HepG2 (cell line): ENCODE results near the gene PFAS. TPM values are rescaled to one million over a fixed set of nuclear protein-coding genes. Genes with fewer than 3 reads are reported as not detected.

Experiments
- ARNT2 ChIP-seq: sonication (generic); formaldehyde crosslinking; IDR thresholded peaks from 2 replicates; pipeline ENCODE4 v1.8.0; 2022; ENCODE audit warnings: mild to moderate bottlenecking, low read depth, missing genetic modification reagents, moderate library complexity
- ATF7 ChIP-seq, 2 experiments: fragments of 450-650 bp in 1 of 2; sonication (generic) in 1 of 2; formaldehyde crosslinking in 1 of 2; IDR thresholded peaks; 2 replicates each; pipeline versions ENCODE4 v1.4.0 to v1.6.1; 2016 to 2020; ENCODE audit warnings: antibody characterized with exemption in 1 of 2, mild to moderate bottlenecking in 1 of 2, missing genetic modification reagents in 1 of 2
- FOXA1 ChIP-seq, 2 experiments: fragments of 450-650 bp in 1 of 2; sonication (generic) in 1 of 2; formaldehyde crosslinking in 1 of 2; IDR thresholded peaks; 2 replicates each; pipeline versions ENCODE4 v1.4.0 to v1.6.1; 2016 to 2020; ENCODE audit warnings: missing genetic modification reagents in 1 of 2
- GATAD2A ChIP-seq: IDR thresholded peaks from 2 replicates; pipeline ENCODE4 v1.6.1; 2016
- HDAC1 ChIP-seq: sonication (generic); formaldehyde crosslinking; IDR thresholded peaks from 2 replicates; pipeline ENCODE4 v1.5.1; 2020; ENCODE audit warnings: mild to moderate bottlenecking, missing genetic modification reagents
- HMG20A ChIP-seq: IDR thresholded peaks from 2 replicates; pipeline ENCODE4 v1.6.1; 2016; ENCODE audit warnings: borderline replicate concordance
- HOXA7 ChIP-seq: sonication (generic); formaldehyde crosslinking; IDR thresholded peaks from 2 replicates; pipeline ENCODE4 v1.8.1; 2022; ENCODE audit warnings: mild to moderate bottlenecking, missing genetic modification reagents, moderate library complexity
- IKZF4 ChIP-seq: sonication (generic); formaldehyde crosslinking; IDR thresholded peaks from 2 replicates; pipeline ENCODE4 v1.5.1; 2020; ENCODE audit warnings: borderline replicate concordance, mild to moderate bottlenecking, low read depth, missing genetic modification reagents; ENCODE audit errors: not compliant biosample characterization
- KDM2A ChIP-seq: sonication (generic); formaldehyde crosslinking; IDR thresholded peaks from 2 replicates; pipeline ENCODE4 v1.4.0; 2020; ENCODE audit warnings: low read depth, missing genetic modification reagents, borderline replicate concordance
- PAF1 ChIP-seq: IDR thresholded peaks from 2 replicates; pipeline ENCODE4 v1.6.1; 2016; ENCODE audit warnings: missing genetic modification reagents, missing compliant biosample characterization
- PHF21A ChIP-seq: sonication (generic); formaldehyde crosslinking; IDR thresholded peaks from 2 replicates; pipeline ENCODE4 v1.5.0; 2020; ENCODE audit warnings: mild to moderate bottlenecking, missing genetic modification reagents
- SKI ChIP-seq: fragments of 450-650 bp; IDR thresholded peaks from one replicate; pipeline ENCODE4 v1.6.1; 2018; ENCODE audit warnings: mild to moderate bottlenecking; ENCODE audit not compliant: partially characterized antibody
- SSRP1 ChIP-seq: IDR thresholded peaks from 2 replicates; pipeline ENCODE4 v1.6.1; 2016; ENCODE audit warnings: control low read depth
- TMF1 ChIP-seq: sonication (generic); formaldehyde crosslinking; IDR thresholded peaks from 2 replicates; pipeline ENCODE4 v1.8.1; 2022; ENCODE audit warnings: low read depth, missing genetic modification reagents
- ZFP1 ChIP-seq: IDR thresholded peaks from 2 replicates; pipeline ENCODE4 v1.6.1; 2016
- ZKSCAN5 ChIP-seq: sonication (generic); formaldehyde crosslinking; IDR thresholded peaks from 2 replicates; pipeline ENCODE4 v1.5.1; 2020; ENCODE audit warnings: mild to moderate bottlenecking, missing genetic modification reagents
- ZMAT3 ChIP-seq: sonication (generic); formaldehyde crosslinking; conservative IDR thresholded peaks from 2 replicates; pipeline ENCODE4 v1.7.0; 2021; ENCODE audit warnings: missing genetic modification reagents
- ZMYM4 ChIP-seq: sonication (generic); formaldehyde crosslinking; IDR thresholded peaks from 2 replicates; pipeline ENCODE4 v1.8.1; 2023; ENCODE audit warnings: mild to moderate bottlenecking, missing genetic modification reagents
- ZNF317 ChIP-seq: sonication (generic); formaldehyde crosslinking; IDR thresholded peaks from 2 replicates; pipeline ENCODE4 v1.5.0; 2020; ENCODE audit warnings: mild to moderate bottlenecking, missing genetic modification reagents
- ZNF333 ChIP-seq: sonication (generic); formaldehyde crosslinking; IDR thresholded peaks from 2 replicates; pipeline ENCODE4 v1.4.0; 2020; ENCODE audit warnings: mild to moderate bottlenecking, missing genetic modification reagents, borderline replicate concordance
- ZNF564 ChIP-seq: sonication (generic); formaldehyde crosslinking; IDR thresholded peaks from 2 replicates; pipeline ENCODE4 v1.8.1; 2023; ENCODE audit warnings: mild to moderate bottlenecking, missing genetic modification reagents
- ZNF576 ChIP-seq: sonication (generic); formaldehyde crosslinking; IDR thresholded peaks from 2 replicates; pipeline ENCODE4 v1.4.0; 2020; ENCODE audit warnings: mild to moderate bottlenecking, missing genetic modification reagents
- ZNF589 ChIP-seq: sonication (generic); formaldehyde crosslinking; conservative IDR thresholded peaks from 2 replicates; pipeline ENCODE4 v1.8.0; 2022; ENCODE audit warnings: mild to moderate bottlenecking, moderate library complexity, missing genetic modification reagents
- ZNF75D ChIP-seq: sonication (generic); formaldehyde crosslinking; IDR thresholded peaks from 2 replicates; pipeline ENCODE4 v1.8.1; 2023; ENCODE audit warnings: missing genetic modification reagents, mild to moderate bottlenecking, borderline replicate concordance
- ZNF766 ChIP-seq: sonication (generic); formaldehyde crosslinking; IDR thresholded peaks from 2 replicates; pipeline ENCODE4 v1.5.0; 2020; ENCODE audit warnings: missing genetic modification reagents, borderline replicate concordance
- ZNF772 ChIP-seq: sonication (generic); formaldehyde crosslinking; IDR thresholded peaks from 2 replicates; pipeline ENCODE4 v1.5.0; 2020; ENCODE audit warnings: mild to moderate bottlenecking, missing genetic modification reagents
- ZNF883 ChIP-seq: sonication (generic); formaldehyde crosslinking; IDR thresholded peaks from 2 replicates; pipeline ENCODE4 v1.5.1; 2020; ENCODE audit warnings: mild to moderate bottlenecking, missing genetic modification reagents; ENCODE audit errors: not compliant biosample characterization
- polyA plus RNA-seq, 8 experiments: library from polyadenylated mRNA; depleted of rRNA in 3 of 8; stranded (reverse) in 7 of 8; unstranded in 1 of 8; fragments of >200 nt; fragmentation: Illumina TruSeq in 4 of 8; extraction: Trizol in 4 of 8; gene quantifications; 2 replicates each; pipeline versions ENCODE4 v1.2.1 to v1.2.3, GENCODE V29; 2011 to 2016; ENCODE audit warnings: low read depth in 4 of 8, missing spikeins in 1 of 8, mixed read lengths in 1 of 8; ENCODE audit not compliant: insufficient read depth in 1 of 8
- total RNA-seq, 5 experiments: library from RNA; depleted of rRNA; stranded (reverse); fragments of >200 nt; fragmentation: Illumina TruSeq; extraction: Trizol; gene quantifications; 2 replicates each; pipeline ENCODE4 v1.2.3, GENCODE V29; 2016; ENCODE audit warnings: low read depth in 1 of 5
- TF ChIP-seq, protein P1 (sequence below): sonication (generic); formaldehyde crosslinking; IDR thresholded peaks from 2 replicates; pipeline ENCODE4 v1.8.1; 2023; ENCODE audit warnings: mild to moderate bottlenecking, missing genetic modification reagents, borderline replicate concordance
- TF ChIP-seq, protein P2 (sequence below): sonication (generic); formaldehyde crosslinking; IDR thresholded peaks from 2 replicates; pipeline ENCODE4 v1.4.0; 2020; ENCODE audit warnings: missing genetic modification reagents; ENCODE audit errors: not compliant biosample characterization
- TF ChIP-seq, protein P3 (sequence below): sonication (generic); formaldehyde crosslinking; IDR thresholded peaks from 2 replicates; pipeline ENCODE4 v1.8.1; 2023; ENCODE audit warnings: mild to moderate bottlenecking, moderate library complexity, missing genetic modification reagents

Gene PFAS
- total and polyA plus RNA-seq, 2 of the 13 experiments (the other 11 are each of a cell fraction or from before 2014, with no cell fraction given) = 49.4 to 58.2 TPM

- no peak for TF ChIP-seq IKZF4
- no peak for TF ChIP-seq ZMAT3 (CRISPR knock-in tag)
- no peak for TF ChIP-seq ZNF576 (CRISPR knock-in tag)
- TF ChIP-seq ZKSCAN5 (CRISPR knock-in tag) = no peak
- peak; percentile 7 for TF ChIP-seq SKI
- no peak; the same call in 1 of the 2 replicates for TF ChIP-seq ZNF317 (CRISPR knock-in tag)
- no peak; the same call in 1 of the 2 replicates for TF ChIP-seq ZNF333 (CRISPR knock-in tag)
- TF ChIP-seq ZFP1 = no peak
- no peak; the same call in none of the 2 replicates for TF ChIP-seq ZMYM4 (CRISPR knock-in tag)
- no peak for TF ChIP-seq ZNF75D (CRISPR knock-in tag)
- TF ChIP-seq HMG20A (CRISPR knock-in tag) = no peak
- peak; percentile 92; the same call in 1 of the 2 replicates for TF ChIP-seq TMF1 (CRISPR knock-in tag)
- TF ChIP-seq ARNT2 (CRISPR knock-in tag) = peak; percentile 88
- TF ChIP-seq PHF21A (CRISPR knock-in tag) = no peak
- no peak for TF ChIP-seq FOXA1 (IDR thresholded peaks at IDR 0.05)
- no peak for TF ChIP-seq FOXA1 (CRISPR knock-in tag; IDR thresholded peaks at IDR 0.05)
- TF ChIP-seq, protein P1, sequence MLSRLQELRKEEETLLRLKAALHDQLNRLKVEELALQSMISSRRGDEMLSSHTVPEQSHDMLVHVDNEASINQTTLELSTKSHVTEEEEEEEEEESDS (CRISPR knock-in tag) = peak; percentile 37; the same call in 1 of the 2 replicates
- no peak for TF ChIP-seq ZNF564 (CRISPR knock-in tag)
- TF ChIP-seq, protein P2, sequence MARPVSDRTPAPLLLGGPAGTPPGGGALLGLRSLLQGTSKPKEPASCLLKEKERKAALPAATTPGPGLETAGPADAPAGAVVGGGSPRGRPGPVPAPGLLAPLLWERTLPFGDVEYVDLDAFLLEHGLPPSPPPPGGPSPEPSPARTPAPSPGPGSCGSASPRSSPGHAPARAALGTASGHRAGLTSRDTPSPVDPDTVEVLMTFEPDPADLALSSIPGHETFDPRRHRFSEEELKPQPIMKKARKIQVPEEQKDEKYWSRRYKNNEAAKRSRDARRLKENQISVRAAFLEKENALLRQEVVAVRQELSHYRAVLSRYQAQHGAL = no peak
- TF ChIP-seq ZNF883 = no peak
- peak; percentile 46; the same call in 1 of the 2 replicates for TF ChIP-seq GATAD2A (CRISPR knock-in tag)
- peak; percentile 76 for TF ChIP-seq ZNF772 (CRISPR knock-in tag)
- peak; percentile 73 for TF ChIP-seq HDAC1 (CRISPR knock-in tag)
- peak; percentile 88 for TF ChIP-seq SSRP1
- no peak for TF ChIP-seq PAF1
- TF ChIP-seq, protein P3, sequence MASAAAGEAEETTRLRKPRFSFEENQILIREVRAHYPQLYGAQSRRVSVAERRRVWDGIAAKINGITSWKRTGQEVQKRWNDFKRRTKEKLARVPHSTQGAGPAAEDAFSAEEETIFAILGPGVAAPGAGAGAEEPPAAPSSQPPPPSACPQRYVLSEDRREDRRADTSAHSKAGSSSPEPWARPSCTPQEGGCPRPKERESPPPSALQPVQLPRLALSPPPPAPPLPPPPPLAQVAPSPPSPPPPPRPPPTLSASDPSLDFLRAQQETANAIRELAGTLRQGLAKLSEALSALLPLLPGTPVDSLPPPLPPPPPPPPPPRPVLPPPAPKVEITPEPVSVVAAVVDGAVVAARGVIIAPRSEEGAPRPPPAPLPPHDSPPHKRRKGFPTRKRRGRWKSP (CRISPR knock-in tag) = peak; percentile 17; the same call in 1 of the 2 replicates
- peak; percentile 85 for TF ChIP-seq KDM2A
- no peak for TF ChIP-seq HOXA7 (CRISPR knock-in tag)
- no peak; the same call in 1 of the 2 replicates for TF ChIP-seq ZNF766
- no peak for TF ChIP-seq ATF7 (IDR thresholded peaks at IDR 0.05)
- no peak; the same call in 1 of the 2 replicates for TF ChIP-seq ATF7 (CRISPR knock-in tag; IDR thresholded peaks at IDR 0.05)
- no peak; the same call in 1 of the 2 replicates for TF ChIP-seq ZNF589 (CRISPR knock-in tag)
These were observed 26.3 kb upstream of the PFAS start (continued) for GRCh38 chr17:8222630-8223355.
